ENCODE results near the gene TNRC6C. TPM values are rescaled to one million over a fixed set of nuclear protein-coding genes. Genes with fewer than 3 reads are reported as not detected.

The TNRC6C gene
- total and polyA plus RNA-seq, 2 experiments from 2014 or later = 10.1 to 16.6 TPM

DNA sequence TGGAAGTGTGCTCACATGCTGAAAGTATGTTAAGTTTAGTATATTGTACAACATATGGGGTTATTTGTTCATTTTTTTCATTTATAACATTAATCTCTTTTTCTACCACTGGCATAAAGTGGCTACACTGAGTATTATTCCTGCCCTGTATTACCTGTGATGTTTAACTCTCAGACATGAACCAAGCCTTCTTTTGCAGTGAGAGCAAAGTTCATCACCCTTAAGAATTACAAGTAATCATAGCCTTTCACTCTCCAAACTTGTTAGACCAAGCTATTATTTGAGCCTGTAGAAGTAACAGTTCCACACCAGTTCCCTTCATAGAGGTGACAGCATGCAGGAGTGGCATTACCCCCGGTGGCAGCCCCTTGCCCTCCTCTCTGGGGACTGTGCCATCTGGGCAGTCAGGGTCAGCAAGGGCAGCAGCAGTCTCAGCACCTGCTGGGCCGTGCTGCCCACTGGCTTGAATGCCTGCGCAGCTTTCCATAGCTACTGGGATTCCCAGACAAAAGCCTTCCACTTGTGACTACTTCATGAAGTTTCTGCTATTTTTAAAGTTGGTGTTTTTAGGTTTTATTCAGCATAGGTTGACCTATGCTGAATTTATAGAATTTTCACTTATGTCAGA, 98.7 kb downstream of the TNRC6C start:
- Histone ChIP-seq H3K27ac (ENCODE audit: low read depth) (no peak overlapping the region), H4K20me1 (replicated peaks; ENCODE audit: insufficient read depth) (peaks cover 8% of the 10 kb centered on the region; the same call in 1 of the 2 replicates), H3K4me2 (no peak overlapping the region), H3K79me2 (replicated peaks; ENCODE audit: insufficient read depth) (no peaks in the 10 kb centered on the region), H3K4me3 (no peak overlapping the region), H3K4me1 (ENCODE audit: insufficient read depth) (no peaks in the 10 kb centered on the region), H3K27me3 (ENCODE audit: insufficient read depth) (no peaks in the 10 kb centered on the region), H2AFZ (no peak overlapping the region), H3F3A (replicated peaks; ENCODE audit: low read depth) (no peaks in the 10 kb centered on the region), H3K36me3 (ENCODE audit: insufficient read depth) (no peaks in the 10 kb centered on the region), H3K9me2 (ENCODE audit: insufficient read depth) (no peaks in the 10 kb centered on the region)
- Mint-ChIP-seq H3K36me3 (ENCODE audit: low read depth) (peaks cover 20% of the 10 kb centered on the region), H3K9me3 (no peaks in the 10 kb centered on the region), H3K4me1 (no peaks in the 10 kb centered on the region), H3K4me3 (no peak overlapping the region), H3K27ac (no peak overlapping the region), H3K27me3 (ENCODE audit: insufficient read depth, low read depth, poor library complexity) (no peaks in the 10 kb centered on the region)
- no peak for TF ChIP-seq EZH2 (IDR thresholded peaks at IDR 0.05; ENCODE audit: low read depth, unreplicated experiment)
- TF ChIP-seq POLR2AphosphoS5 (IDR thresholded peaks at IDR 0.05; ENCODE audit: low read depth) = no peak
- no peak for TF ChIP-seq STAT1 (IDR thresholded peaks at IDR 0.05; ENCODE audit: unreplicated experiment)
- no peak for TF ChIP-seq JUNB (IDR thresholded peaks at IDR 0.05; ENCODE audit: unreplicated experiment)
- TF ChIP-seq CREB1 (CRISPR knock-in tag; IDR thresholded peaks at IDR 0.05; ENCODE audit: low read depth) = no peak
- TF ChIP-seq, protein P1, sequence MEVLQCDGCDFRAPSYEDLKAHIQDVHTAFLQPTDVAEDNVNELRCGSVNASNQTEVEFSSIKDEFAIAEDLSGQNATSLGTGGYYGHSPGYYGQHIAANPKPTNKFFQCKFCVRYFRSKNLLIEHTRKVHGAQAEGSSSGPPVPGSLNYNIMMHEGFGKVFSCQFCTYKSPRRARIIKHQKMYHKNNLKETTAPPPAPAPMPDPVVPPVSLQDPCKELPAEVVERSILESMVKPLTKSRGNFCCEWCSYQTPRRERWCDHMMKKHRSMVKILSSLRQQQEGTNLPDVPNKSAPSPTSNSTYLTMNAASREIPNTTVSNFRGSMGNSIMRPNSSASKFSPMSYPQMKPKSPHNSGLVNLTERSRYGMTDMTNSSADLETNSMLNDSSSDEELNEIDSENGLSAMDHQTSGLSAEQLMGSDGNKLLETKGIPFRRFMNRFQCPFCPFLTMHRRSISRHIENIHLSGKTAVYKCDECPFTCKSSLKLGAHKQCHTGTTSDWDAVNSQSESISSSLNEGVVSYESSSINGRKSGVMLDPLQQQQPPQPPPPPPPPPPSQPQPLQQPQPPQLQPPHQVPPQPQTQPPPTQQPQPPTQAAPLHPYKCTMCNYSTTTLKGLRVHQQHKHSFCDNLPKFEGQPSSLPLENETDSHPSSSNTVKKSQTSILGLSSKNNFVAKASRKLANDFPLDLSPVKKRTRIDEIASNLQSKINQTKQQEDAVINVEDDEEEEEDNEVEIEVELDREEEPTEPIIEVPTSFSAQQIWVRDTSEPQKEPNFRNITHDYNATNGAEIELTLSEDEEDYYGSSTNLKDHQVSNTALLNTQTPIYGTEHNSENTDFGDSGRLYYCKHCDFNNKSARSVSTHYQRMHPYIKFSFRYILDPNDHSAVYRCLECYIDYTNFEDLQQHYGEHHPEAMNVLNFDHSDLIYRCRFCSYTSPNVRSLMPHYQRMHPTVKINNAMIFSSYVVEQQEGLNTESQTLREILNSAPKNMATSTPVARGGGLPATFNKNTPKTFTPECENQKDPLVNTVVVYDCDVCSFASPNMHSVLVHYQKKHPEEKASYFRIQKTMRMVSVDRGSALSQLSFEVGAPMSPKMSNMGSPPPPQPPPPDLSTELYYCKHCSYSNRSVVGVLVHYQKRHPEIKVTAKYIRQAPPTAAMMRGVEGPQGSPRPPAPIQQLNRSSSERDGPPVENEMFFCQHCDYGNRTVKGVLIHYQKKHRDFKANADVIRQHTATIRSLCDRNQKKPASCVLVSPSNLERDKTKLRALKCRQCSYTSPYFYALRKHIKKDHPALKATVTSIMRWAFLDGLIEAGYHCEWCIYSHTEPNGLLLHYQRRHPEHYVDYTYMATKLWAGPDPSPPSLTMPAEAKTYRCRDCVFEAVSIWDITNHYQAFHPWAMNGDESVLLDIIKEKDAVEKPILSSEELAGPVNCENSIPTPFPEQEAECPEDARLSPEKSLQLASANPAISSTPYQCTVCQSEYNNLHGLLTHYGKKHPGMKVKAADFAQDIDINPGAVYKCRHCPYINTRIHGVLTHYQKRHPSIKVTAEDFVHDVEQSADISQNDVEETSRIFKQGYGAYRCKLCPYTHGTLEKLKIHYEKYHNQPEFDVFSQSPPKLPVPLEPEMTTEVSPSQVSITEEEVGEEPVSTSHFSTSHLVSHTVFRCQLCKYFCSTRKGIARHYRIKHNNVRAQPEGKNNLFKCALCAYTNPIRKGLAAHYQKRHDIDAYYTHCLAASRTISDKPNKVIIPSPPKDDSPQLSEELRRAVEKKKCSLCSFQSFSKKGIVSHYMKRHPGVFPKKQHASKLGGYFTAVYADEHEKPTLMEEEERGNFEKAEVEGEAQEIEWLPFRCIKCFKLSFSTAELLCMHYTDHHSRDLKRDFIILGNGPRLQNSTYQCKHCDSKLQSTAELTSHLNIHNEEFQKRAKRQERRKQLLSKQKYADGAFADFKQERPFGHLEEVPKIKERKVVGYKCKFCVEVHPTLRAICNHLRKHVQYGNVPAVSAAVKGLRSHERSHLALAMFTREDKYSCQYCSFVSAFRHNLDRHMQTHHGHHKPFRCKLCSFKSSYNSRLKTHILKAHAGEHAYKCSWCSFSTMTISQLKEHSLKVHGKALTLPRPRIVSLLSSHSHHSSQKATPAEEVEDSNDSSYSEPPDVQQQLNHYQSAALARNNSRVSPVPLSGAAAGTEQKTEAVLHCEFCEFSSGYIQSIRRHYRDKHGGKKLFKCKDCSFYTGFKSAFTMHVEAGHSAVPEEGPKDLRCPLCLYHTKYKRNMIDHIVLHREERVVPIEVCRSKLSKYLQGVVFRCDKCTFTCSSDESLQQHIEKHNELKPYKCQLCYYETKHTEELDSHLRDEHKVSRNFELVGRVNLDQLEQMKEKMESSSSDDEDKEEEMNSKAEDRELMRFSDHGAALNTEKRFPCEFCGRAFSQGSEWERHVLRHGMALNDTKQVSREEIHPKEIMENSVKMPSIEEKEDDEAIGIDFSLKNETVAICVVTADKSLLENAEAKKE (CRISPR knock-in tag; IDR thresholded peaks at IDR 0.05) = no peak
- TF ChIP-seq NANOG (IDR thresholded peaks at IDR 0.05; ENCODE audit: borderline replicate concordance) = no peak
- no peak for TF ChIP-seq ZNF331 (CRISPR knock-in tag; IDR thresholded peaks at IDR 0.05; ENCODE audit: low read depth)
- no peak for TF ChIP-seq EZH2phosphoT487 (IDR thresholded peaks at IDR 0.05; ENCODE audit: unreplicated experiment)
- TF ChIP-seq, protein P2, sequence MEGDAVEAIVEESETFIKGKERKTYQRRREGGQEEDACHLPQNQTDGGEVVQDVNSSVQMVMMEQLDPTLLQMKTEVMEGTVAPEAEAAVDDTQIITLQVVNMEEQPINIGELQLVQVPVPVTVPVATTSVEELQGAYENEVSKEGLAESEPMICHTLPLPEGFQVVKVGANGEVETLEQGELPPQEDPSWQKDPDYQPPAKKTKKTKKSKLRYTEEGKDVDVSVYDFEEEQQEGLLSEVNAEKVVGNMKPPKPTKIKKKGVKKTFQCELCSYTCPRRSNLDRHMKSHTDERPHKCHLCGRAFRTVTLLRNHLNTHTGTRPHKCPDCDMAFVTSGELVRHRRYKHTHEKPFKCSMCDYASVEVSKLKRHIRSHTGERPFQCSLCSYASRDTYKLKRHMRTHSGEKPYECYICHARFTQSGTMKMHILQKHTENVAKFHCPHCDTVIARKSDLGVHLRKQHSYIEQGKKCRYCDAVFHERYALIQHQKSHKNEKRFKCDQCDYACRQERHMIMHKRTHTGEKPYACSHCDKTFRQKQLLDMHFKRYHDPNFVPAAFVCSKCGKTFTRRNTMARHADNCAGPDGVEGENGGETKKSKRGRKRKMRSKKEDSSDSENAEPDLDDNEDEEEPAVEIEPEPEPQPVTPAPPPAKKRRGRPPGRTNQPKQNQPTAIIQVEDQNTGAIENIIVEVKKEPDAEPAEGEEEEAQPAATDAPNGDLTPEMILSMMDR (conservative IDR thresholded peaks at IDR 0.05; ENCODE audit: low read depth in 2 of 2) = no peak
- TF ChIP-seq, protein P3, sequence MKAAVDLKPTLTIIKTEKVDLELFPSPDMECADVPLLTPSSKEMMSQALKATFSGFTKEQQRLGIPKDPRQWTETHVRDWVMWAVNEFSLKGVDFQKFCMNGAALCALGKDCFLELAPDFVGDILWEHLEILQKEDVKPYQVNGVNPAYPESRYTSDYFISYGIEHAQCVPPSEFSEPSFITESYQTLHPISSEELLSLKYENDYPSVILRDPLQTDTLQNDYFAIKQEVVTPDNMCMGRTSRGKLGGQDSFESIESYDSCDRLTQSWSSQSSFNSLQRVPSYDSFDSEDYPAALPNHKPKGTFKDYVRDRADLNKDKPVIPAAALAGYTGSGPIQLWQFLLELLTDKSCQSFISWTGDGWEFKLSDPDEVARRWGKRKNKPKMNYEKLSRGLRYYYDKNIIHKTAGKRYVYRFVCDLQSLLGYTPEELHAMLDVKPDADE (IDR thresholded peaks at IDR 0.05) = no peak
- no peak for TF ChIP-seq ZNF114 (CRISPR knock-in tag; IDR thresholded peaks at IDR 0.05)
- TF ChIP-seq, protein P4, sequence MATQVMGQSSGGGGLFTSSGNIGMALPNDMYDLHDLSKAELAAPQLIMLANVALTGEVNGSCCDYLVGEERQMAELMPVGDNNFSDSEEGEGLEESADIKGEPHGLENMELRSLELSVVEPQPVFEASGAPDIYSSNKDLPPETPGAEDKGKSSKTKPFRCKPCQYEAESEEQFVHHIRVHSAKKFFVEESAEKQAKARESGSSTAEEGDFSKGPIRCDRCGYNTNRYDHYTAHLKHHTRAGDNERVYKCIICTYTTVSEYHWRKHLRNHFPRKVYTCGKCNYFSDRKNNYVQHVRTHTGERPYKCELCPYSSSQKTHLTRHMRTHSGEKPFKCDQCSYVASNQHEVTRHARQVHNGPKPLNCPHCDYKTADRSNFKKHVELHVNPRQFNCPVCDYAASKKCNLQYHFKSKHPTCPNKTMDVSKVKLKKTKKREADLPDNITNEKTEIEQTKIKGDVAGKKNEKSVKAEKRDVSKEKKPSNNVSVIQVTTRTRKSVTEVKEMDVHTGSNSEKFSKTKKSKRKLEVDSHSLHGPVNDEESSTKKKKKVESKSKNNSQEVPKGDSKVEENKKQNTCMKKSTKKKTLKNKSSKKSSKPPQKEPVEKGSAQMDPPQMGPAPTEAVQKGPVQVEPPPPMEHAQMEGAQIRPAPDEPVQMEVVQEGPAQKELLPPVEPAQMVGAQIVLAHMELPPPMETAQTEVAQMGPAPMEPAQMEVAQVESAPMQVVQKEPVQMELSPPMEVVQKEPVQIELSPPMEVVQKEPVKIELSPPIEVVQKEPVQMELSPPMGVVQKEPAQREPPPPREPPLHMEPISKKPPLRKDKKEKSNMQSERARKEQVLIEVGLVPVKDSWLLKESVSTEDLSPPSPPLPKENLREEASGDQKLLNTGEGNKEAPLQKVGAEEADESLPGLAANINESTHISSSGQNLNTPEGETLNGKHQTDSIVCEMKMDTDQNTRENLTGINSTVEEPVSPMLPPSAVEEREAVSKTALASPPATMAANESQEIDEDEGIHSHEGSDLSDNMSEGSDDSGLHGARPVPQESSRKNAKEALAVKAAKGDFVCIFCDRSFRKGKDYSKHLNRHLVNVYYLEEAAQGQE (IDR thresholded peaks at IDR 0.05; ENCODE audit: unreplicated experiment) = no peak
- ATAC-seq (no peak), DNase-seq (ENCODE audit: low spot score) (no peak)

Measured in GM23338 (cell line).